HG03064 (cell line): Measurements from ENCODE around the gene ATRIP.

ENCODE experiments used
- ATAC-seq: cut with Tn5 transposase; IDR thresholded peaks from one replicate; pipeline ENCODE4 v1.9.1; 2021; ENCODE audit warnings: low read depth; ENCODE audit not compliant: unreplicated experiment

Gene ATRIP

GRCh38 chr3:48422681-48423080 lies 23.9 kb upstream of the ATRIP start:
- ATAC-seq, result no peak

DNA sequence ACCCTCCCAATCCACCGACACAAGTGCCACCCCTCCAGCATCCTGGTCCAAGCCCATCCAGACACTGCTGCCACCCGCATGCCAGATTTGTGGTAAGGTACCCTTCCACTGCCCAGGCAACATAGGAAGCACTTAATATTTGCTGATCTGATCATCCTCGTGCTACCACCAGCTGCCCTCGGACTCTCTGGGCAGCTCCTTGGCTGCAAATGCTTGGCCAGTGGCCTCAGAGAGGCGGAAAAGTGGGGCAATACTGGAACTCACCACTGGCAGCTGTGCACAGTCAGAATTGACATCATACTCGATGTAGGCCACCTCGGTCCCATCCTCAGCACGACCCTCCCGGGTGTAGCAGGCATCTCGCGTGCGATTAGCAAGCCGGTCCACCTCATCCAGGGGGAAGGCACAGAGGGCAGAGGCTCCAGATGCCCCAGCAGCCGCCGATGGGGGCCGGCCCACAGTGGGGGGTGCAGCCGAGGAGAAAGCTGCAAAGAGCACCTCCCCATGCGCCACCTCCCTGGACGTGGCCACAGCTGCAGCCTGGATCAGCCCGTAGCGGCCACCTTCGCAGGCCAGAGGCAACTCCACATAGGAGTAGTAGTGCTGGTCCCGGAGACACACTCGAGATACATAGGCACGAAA lies 23.2 kb upstream of the ATRIP start:
- ATAC-seq, result no peak

GRCh38 chr3:48423883-48424695 lies 22.4 kb upstream of the ATRIP start:
- ATAC-seq, result no peak

DNA sequence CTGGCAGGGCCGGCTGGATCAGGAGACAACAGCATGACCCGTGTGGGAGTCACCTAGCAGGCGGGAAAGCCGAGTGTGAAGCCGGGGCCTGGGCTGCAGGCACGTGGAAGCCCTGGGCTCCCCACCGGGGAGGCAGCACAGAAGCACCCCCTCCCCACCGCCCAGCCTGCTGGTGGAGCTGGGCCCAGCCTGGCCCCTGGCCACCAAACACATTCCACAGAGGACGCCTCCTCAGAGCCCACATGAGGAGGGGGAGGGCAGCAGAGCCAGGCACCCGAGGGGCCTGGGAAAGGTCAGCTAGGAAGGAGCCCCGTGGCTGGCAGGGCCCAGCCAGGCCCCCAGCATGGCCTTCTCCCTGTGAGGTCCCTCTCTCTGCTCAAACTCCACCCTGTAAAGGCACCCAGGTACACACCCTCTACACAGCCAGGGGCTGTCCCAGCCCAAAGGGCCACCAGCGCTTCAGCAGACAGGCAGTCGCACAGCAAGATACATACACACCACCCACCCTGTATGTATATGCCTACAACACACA lies 21.2 kb upstream of the ATRIP start:
- no peak for ATAC-seq

DNA sequence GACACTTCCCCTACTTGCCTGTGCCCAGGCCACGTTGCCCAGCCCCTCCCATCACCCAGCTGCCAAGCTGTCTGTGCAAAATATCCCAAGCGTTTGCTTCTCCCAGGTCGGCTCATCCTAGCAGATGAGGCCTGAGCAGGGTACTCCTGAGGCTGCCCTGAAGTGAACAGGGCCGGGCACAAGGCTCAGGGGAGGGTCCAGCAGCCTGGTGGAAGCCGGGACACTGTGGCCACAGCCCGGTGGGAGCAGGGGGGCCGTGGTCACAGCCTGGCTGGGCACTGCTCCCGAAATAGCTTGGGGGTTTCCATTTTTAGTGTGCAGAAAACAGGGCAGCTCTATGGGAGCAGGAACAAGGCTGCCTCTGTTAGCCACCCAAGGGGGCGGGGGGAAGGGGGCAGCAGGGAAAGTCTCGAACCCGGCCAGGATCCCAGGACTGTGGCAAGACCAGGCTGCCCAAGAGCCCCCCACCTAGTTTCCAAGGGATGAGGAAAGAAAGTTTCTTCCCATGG lies 20.1 kb upstream of the ATRIP start:
- no peak for ATAC-seq

- ATAC-seq, result no peak
Measured at GRCh38 chr3:48426944-48427629, 19.4 kb upstream of the ATRIP start.

- ATAC-seq, result no peak
Measured at GRCh38 chr3:48427630-48427962, 18.9 kb upstream of the ATRIP start.

GRCh38 chr3:48428088-48428571 lies 18.4 kb upstream of the ATRIP start:
- no peak for ATAC-seq

- no peak for ATAC-seq
Measured at GRCh38 chr3:48428572-48429316, 17.8 kb upstream of the ATRIP start.

GRCh38 chr3:48429317-48429959 lies 17.1 kb upstream of the ATRIP start:
- ATAC-seq, result no peak

DNA sequence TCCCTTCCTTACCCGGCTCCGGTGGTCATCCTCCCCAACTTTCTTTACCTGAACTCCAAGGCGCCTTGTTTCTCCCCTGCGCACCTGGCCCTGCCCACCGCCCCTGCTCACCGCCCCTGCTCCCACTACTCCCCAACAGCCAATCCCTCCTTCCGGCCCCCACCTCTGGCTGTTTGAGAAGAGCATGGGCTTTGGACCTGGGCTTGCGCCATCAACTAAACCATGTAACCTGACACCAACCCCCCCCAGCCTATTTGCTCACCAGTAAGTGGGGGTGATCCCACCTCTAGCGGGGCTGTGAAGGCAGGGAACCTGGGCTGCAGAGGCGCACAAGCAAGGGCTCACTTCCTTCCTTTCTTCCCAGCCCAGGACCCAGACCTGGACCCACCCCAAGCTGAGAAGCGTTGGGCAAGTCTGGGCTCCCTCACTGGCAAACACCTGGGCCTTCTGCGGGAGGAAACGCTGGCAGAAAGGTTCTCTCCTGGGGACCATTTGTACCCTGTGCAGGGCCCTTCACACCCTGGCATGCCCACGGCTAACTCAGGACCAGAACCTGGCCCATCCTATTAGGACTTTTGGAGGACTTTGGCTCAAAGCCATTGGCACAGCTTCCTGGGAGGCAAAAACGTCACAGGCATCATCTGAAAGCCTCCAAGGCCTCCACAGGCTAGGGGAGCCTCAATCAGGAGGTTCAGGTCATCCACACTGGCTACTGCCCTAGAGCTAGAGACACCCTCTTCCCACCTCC lies 16.4 kb upstream of the ATRIP start, which contains the start of gene PLXNB1:
PLXNB1 (minus strand) TSS at position 127 of the 748 bp plus-strand sequence. CDS start 5,475 bp downstream, outside the sequence.
- no peak for ATAC-seq

DNA sequence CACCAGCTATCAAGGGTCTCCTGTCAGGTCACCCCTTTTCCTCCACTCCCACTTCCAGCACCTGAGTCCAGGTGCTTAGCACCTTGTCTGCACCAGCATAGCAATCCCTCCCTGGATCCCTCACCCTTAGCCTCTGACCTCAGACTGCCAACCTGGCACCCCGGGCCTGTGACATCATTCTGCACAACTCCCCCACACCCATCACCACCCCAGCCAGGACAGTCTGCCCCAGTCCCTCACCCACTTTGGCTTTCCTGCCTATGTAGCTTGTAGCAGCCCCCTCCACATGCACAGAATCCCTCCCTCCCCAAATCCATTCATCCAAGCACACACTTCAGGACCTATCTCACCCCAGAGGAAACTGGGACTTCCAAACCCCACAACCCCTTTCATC lies 15.8 kb upstream of the ATRIP start:
- no peak for ATAC-seq

- ATAC-seq, result no peak
Measured at GRCh38 chr3:48431224-48432029, 15.1 kb upstream of the ATRIP start.

GRCh38 chr3:48432411-48433371 lies 13.8 kb upstream of the ATRIP start:
- no peak for ATAC-seq

DNA sequence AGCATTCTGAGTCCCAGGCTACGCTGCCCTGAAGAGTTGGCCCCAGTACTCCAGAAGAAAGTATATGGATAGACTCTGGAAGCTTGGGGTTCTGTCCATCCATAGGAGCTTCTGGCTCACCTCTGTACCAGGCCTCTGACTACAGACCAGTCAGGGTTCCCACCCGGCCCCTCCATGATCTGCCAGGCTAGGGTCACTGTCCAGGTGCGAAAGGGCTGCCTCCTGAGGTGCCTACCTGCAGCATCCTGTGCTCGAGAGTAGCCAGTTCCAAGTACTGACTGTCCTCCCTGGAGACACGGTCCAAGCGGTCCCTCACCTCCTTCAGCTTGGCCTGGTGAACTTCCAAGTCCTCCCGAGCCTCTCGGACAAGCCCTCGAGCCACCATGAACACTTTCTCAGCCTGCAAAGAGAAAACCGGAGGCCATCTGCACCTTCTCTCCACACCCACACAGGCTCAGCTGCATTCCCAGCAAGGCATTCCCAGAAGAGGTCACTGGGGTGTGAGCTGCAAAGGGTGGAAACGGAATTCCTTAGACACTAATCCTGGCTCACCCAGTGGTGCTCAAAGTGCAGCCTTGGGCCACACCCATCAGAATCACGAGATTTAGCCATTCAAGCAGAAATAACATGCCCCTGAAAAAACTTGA lies 12.9 kb upstream of the ATRIP start:
- ATAC-seq, result no peak

DNA sequence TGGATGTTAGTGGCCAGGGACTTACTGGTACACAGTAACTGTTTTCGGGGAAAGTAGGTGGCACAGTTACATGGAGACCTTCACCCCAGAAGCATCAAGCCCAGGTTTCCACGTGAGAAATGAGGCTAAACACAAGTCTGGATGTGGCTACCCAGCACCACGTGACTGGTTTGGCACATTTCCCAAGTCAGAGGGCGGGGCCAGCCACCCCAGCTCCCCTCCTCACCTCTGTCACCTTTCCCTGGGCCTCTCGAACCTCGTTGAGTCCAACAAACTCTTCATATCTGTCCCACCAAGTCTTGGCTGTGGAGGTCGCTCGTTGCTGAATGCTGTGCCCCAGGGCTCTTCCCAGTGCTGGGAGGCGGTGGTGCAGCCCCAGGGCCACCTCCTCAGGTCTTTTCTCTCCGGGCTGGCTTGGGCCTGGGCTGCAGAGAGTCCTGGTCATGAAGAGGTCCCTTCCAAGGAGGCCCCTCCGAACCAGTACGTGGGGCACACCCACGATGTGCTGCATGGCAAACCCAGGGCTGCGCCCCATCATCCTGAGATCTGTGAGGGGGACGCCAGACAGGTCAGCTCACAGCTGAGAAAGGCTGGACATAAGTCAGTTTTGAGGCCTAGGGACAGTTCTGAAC lies 11.8 kb upstream of the ATRIP start:
- ATAC-seq, result no peak
